Measurements from ENCODE around the gene PPP1R14C. TPM values are rescaled to one million over a fixed set of nuclear protein-coding genes. Genes with fewer than 3 reads are reported as not detected.

The PPP1R14C gene
- total and polyA plus RNA-seq, 10 of the 15 experiments (the other 5 are each of a cell fraction or from before 2014, with no cell fraction given) = 0.07 to 1.6 (median 0.13) TPM; not detected in 4

GRCh38 chr6:150298676-150299075 is 155.8 kb downstream of the PPP1R14C start (continued):
- TF ChIP-seq, protein P1, sequence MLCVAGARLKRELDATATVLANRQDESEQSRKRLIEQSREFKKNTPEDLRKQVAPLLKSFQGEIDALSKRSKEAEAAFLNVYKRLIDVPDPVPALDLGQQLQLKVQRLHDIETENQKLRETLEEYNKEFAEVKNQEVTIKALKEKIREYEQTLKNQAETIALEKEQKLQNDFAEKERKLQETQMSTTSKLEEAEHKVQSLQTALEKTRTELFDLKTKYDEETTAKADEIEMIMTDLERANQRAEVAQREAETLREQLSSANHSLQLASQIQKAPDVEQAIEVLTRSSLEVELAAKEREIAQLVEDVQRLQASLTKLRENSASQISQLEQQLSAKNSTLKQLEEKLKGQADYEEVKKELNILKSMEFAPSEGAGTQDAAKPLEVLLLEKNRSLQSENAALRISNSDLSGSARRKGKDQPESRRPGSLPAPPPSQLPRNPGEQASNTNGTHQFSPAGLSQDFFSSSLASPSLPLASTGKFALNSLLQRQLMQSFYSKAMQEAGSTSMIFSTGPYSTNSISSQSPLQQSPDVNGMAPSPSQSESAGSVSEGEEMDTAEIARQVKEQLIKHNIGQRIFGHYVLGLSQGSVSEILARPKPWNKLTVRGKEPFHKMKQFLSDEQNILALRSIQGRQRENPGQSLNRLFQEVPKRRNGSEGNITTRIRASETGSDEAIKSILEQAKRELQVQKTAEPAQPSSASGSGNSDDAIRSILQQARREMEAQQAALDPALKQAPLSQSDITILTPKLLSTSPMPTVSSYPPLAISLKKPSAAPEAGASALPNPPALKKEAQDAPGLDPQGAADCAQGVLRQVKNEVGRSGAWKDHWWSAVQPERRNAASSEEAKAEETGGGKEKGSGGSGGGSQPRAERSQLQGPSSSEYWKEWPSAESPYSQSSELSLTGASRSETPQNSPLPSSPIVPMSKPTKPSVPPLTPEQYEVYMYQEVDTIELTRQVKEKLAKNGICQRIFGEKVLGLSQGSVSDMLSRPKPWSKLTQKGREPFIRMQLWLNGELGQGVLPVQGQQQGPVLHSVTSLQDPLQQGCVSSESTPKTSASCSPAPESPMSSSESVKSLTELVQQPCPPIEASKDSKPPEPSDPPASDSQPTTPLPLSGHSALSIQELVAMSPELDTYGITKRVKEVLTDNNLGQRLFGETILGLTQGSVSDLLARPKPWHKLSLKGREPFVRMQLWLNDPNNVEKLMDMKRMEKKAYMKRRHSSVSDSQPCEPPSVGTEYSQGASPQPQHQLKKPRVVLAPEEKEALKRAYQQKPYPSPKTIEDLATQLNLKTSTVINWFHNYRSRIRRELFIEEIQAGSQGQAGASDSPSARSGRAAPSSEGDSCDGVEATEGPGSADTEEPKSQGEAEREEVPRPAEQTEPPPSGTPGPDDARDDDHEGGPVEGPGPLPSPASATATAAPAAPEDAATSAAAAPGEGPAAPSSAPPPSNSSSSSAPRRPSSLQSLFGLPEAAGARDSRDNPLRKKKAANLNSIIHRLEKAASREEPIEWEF (IDR thresholded peaks at IDR 0.05; ENCODE audit: insufficient replicate concordance, low read depth, low read length) = no peak
- no peak for TF ChIP-seq NBN (IDR thresholded peaks at IDR 0.05)

Small RNAs within 50 kb of the gene (small RNA-seq; reads per million reads assigned to genes)
- not detected for gene RF01210

Other genes with a start within 250 kb of the PPP1R14C start
- gene RAET1E, start 244.9 kb upstream of the PPP1R14C start, total RNA-seq (2014; rRNA removed) = not detected in 2 replicates
- not detected in 2 replicates for gene RAET1E, start 244.9 kb upstream of the PPP1R14C start, total RNA-seq (2014; rRNA removed; fragmentation: Illumina TruSeq; extraction: Trizol)
- not detected in 2 replicates for gene RAET1E, start 244.9 kb upstream of the PPP1R14C start, total RNA-seq (2021)
- not detected in 2 replicates for gene RAET1E, start 244.9 kb upstream of the PPP1R14C start, polyA plus RNA-seq (2011; rRNA removed)
- gene RAET1E, start 244.9 kb upstream of the PPP1R14C start, polyA plus RNA-seq (2014; fragmentation: Illumina TruSeq; extraction: Trizol) = not detected in 2 replicates
- not detected for gene RAET1E, start 244.9 kb upstream of the PPP1R14C start, polyA plus RNA-seq (2014; fragmentation: Nextera tagmentation; extraction: Ambion mirVana)
- 0.10 TPM in 1 of 2 replicates, not detected in the other for gene RAET1E, start 244.9 kb upstream of the PPP1R14C start, polyA plus RNA-seq (2014; rRNA removed)
- not detected for gene RAET1E, start 244.9 kb upstream of the PPP1R14C start, polyA plus RNA-seq (2016; fragmentation: Nextera tagmentation; extraction: Ambion mirVana)
- not detected in 2 replicates for gene RAET1G, start 219.9 kb upstream of the PPP1R14C start, total RNA-seq (2014; rRNA removed)
- not detected in 2 replicates for gene RAET1G, start 219.9 kb upstream of the PPP1R14C start, total RNA-seq (2014; rRNA removed; fragmentation: Illumina TruSeq; extraction: Trizol)
- gene RAET1G, start 219.9 kb upstream of the PPP1R14C start, total RNA-seq (2021) = not detected in 2 replicates
- not detected in 2 replicates for gene RAET1G, start 219.9 kb upstream of the PPP1R14C start, polyA plus RNA-seq (2011; rRNA removed)
- not detected in 2 replicates for gene RAET1G, start 219.9 kb upstream of the PPP1R14C start, polyA plus RNA-seq (2014; fragmentation: Illumina TruSeq; extraction: Trizol)
- gene RAET1G, start 219.9 kb upstream of the PPP1R14C start, polyA plus RNA-seq (2014; fragmentation: Nextera tagmentation; extraction: Ambion mirVana) = not detected
- gene RAET1G, start 219.9 kb upstream of the PPP1R14C start, polyA plus RNA-seq (2014; rRNA removed) = not detected in 2 replicates
- not detected for gene RAET1G, start 219.9 kb upstream of the PPP1R14C start, polyA plus RNA-seq (2016; fragmentation: Nextera tagmentation; extraction: Ambion mirVana)
- 0.11 and 0.23 TPM in 2 replicates for gene ULBP2, start 201.0 kb upstream of the PPP1R14C start, total RNA-seq (2014; rRNA removed)
- gene ULBP2, start 201.0 kb upstream of the PPP1R14C start, total RNA-seq (2014; rRNA removed; fragmentation: Illumina TruSeq; extraction: Trizol) = 0.14 TPM in 1 of 2 replicates, not detected in the other
- gene ULBP2, start 201.0 kb upstream of the PPP1R14C start, total RNA-seq (2021) = not detected in 2 replicates
- gene ULBP2, start 201.0 kb upstream of the PPP1R14C start, polyA plus RNA-seq (2011; rRNA removed) = 1.2 and 2.5 TPM in 2 replicates
- gene ULBP2, start 201.0 kb upstream of the PPP1R14C start, polyA plus RNA-seq (2014; fragmentation: Illumina TruSeq; extraction: Trizol) = 0.22 TPM in 1 of 2 replicates, not detected in the other
- gene ULBP2, start 201.0 kb upstream of the PPP1R14C start, polyA plus RNA-seq (2014; fragmentation: Nextera tagmentation; extraction: Ambion mirVana) = under 1 TPM; 0.20 to 0.21 TPM
- 0.08 TPM in 1 of 2 replicates, not detected in the other for gene ULBP2, start 201.0 kb upstream of the PPP1R14C start, polyA plus RNA-seq (2014; rRNA removed)
- gene ULBP2, start 201.0 kb upstream of the PPP1R14C start, polyA plus RNA-seq (2016; fragmentation: Nextera tagmentation; extraction: Ambion mirVana) = under 1 TPM; 0.16 to 0.71 TPM
- not detected in 2 replicates for gene ULBP1, start 179.1 kb upstream of the PPP1R14C start, total RNA-seq (2014; rRNA removed)
- gene ULBP1, start 179.1 kb upstream of the PPP1R14C start, total RNA-seq (2014; rRNA removed; fragmentation: Illumina TruSeq; extraction: Trizol) = not detected in 2 replicates
- gene ULBP1, start 179.1 kb upstream of the PPP1R14C start, total RNA-seq (2021) = not detected in 2 replicates
- 0.10 and 0.12 TPM in 2 replicates for gene ULBP1, start 179.1 kb upstream of the PPP1R14C start, polyA plus RNA-seq (2011; rRNA removed)
- gene ULBP1, start 179.1 kb upstream of the PPP1R14C start, polyA plus RNA-seq (2014; fragmentation: Illumina TruSeq; extraction: Trizol) = 0.04 TPM in 1 of 2 replicates, not detected in the other
- under 1 TPM in 1 of 2 experiments, not detected in 1; 0.02 TPM for gene ULBP1, start 179.1 kb upstream of the PPP1R14C start, polyA plus RNA-seq (2014; fragmentation: Nextera tagmentation; extraction: Ambion mirVana)
- gene ULBP1, start 179.1 kb upstream of the PPP1R14C start, polyA plus RNA-seq (2014; rRNA removed) = not detected in 2 replicates
- not detected for gene ULBP1, start 179.1 kb upstream of the PPP1R14C start, polyA plus RNA-seq (2016; fragmentation: Nextera tagmentation; extraction: Ambion mirVana)
- gene RAET1L, start 117.5 kb upstream of the PPP1R14C start, total RNA-seq (2014; rRNA removed) = not detected in 2 replicates
- gene RAET1L, start 117.5 kb upstream of the PPP1R14C start, total RNA-seq (2014; rRNA removed; fragmentation: Illumina TruSeq; extraction: Trizol) = not detected in 2 replicates
- not detected in 2 replicates for gene RAET1L, start 117.5 kb upstream of the PPP1R14C start, total RNA-seq (2021)
- not detected in 2 replicates for gene RAET1L, start 117.5 kb upstream of the PPP1R14C start, polyA plus RNA-seq (2011; rRNA removed)
- not detected in 2 replicates for gene RAET1L, start 117.5 kb upstream of the PPP1R14C start, polyA plus RNA-seq (2014; fragmentation: Illumina TruSeq; extraction: Trizol)
- not detected for gene RAET1L, start 117.5 kb upstream of the PPP1R14C start, polyA plus RNA-seq (2014; fragmentation: Nextera tagmentation; extraction: Ambion mirVana)
- gene RAET1L, start 117.5 kb upstream of the PPP1R14C start, polyA plus RNA-seq (2014; rRNA removed) = not detected in 2 replicates
- not detected for gene RAET1L, start 117.5 kb upstream of the PPP1R14C start, polyA plus RNA-seq (2016; fragmentation: Nextera tagmentation; extraction: Ambion mirVana)
- gene ULBP3, start 73.9 kb upstream of the PPP1R14C start, total RNA-seq (2014; rRNA removed) = 0.22 TPM in 1 of 2 replicates, not detected in the other
- not detected in 2 replicates for gene ULBP3, start 73.9 kb upstream of the PPP1R14C start, total RNA-seq (2014; rRNA removed; fragmentation: Illumina TruSeq; extraction: Trizol)
- gene ULBP3, start 73.9 kb upstream of the PPP1R14C start, total RNA-seq (2021) = not detected in 2 replicates
- 0.16 and 0.17 TPM in 2 replicates for gene ULBP3, start 73.9 kb upstream of the PPP1R14C start, polyA plus RNA-seq (2011; rRNA removed)
- not detected in 2 replicates for gene ULBP3, start 73.9 kb upstream of the PPP1R14C start, polyA plus RNA-seq (2014; fragmentation: Illumina TruSeq; extraction: Trizol)
- not detected for gene ULBP3, start 73.9 kb upstream of the PPP1R14C start, polyA plus RNA-seq (2014; fragmentation: Nextera tagmentation; extraction: Ambion mirVana)
- gene ULBP3, start 73.9 kb upstream of the PPP1R14C start, polyA plus RNA-seq (2014; rRNA removed) = 0.08 TPM in 1 of 2 replicates, not detected in the other
- gene ULBP3, start 73.9 kb upstream of the PPP1R14C start, polyA plus RNA-seq (2016; fragmentation: Nextera tagmentation; extraction: Ambion mirVana) = not detected
- not detected in 2 replicates for gene IYD, start 226.0 kb downstream of the PPP1R14C start, total RNA-seq (2014; rRNA removed)
- not detected in 2 replicates for gene IYD, start 226.0 kb downstream of the PPP1R14C start, total RNA-seq (2014; rRNA removed; fragmentation: Illumina TruSeq; extraction: Trizol)
- gene IYD, start 226.0 kb downstream of the PPP1R14C start, total RNA-seq (2021) = 0.24 TPM in 1 of 2 replicates, not detected in the other
- gene IYD, start 226.0 kb downstream of the PPP1R14C start, polyA plus RNA-seq (2011; rRNA removed) = 0.03 and 0.07 TPM in 2 replicates
- gene IYD, start 226.0 kb downstream of the PPP1R14C start, polyA plus RNA-seq (2014; fragmentation: Illumina TruSeq; extraction: Trizol) = not detected in 2 replicates
- gene IYD, start 226.0 kb downstream of the PPP1R14C start, polyA plus RNA-seq (2014; fragmentation: Nextera tagmentation; extraction: Ambion mirVana) = not detected
- gene IYD, start 226.0 kb downstream of the PPP1R14C start, polyA plus RNA-seq (2014; rRNA removed) = not detected in 2 replicates
- not detected for gene IYD, start 226.0 kb downstream of the PPP1R14C start, polyA plus RNA-seq (2016; fragmentation: Nextera tagmentation; extraction: Ambion mirVana)

All from GM12878 (cell line).